ENCODE measurements around the gene DIS3L2. TPM values are rescaled to one million over a fixed set of nuclear protein-coding genes. Genes with fewer than 3 reads are reported as not detected.

DIS3L2 gene
- total RNA-seq, 1 experiment from 2014 or later = 15.8 TPM

DNA sequence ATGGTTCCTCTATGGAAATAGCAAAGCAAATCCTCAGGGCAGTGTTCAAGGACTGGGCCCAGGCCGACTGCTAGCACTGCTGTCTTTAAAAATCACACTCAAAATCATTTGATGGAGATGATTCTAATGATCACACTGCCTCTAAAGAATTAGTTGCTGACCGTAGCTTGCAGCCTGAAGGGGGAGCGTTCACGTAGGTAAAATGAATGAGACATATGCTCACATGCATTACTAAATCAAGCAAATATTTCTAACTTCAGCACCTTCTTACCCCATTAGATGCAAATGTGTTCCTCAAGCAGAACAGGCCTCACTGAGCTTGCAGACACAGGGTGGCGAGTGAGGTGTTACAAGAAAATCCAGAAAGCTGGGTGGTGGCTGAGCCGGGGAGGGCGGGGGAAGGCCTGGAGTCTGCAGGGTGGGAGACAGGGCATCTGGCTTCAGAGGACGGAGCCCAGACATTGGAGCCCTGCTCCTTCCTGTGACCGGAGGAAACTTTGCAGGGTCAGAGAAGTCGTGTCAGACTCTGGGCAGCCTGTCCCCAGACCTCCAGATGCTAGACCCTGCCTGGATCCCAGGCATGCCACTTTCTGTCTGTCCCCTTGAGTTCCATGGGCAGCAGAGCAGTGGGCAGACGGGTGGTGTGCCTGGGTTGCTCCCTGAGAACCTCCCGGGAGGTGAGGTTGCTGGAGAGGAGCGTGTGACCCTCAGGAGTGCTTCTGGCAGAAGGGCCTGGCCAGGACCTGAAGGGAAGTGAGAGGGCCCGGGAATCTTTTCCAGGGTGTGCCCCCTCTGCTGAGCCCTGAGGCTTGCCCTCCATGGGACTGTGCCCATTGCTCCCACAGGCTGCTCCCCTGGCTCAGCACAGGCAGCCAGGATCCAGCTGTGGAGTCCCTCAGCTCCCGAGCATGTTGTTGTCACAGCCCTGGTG, 28.3 kb upstream of the DIS3L2 start:
- DNase-seq = peak; percentile 94
- Histone ChIP-seq H3K4me3 (ENCODE audit: low read length) (peak overlapping the region; percentile 58), H3K36me3 (ENCODE audit: insufficient read depth, low read length) (no peaks in the 10 kb centered on the region), H3K9me3 (ENCODE audit: low read length) (no peaks in the 10 kb centered on the region), H3K9me2 (replicated peaks; ENCODE audit: insufficient read depth, low read length) (no peaks in the 10 kb centered on the region), H2AFZ (ENCODE audit: low read length) (no peak overlapping the region; the same call in 1 of the 2 replicates), H4K20me1 (ENCODE audit: insufficient read depth, low read depth, low read length) (no peaks in the 10 kb centered on the region), H3K27me3 (ENCODE audit: low read length) (no peaks in the 10 kb centered on the region), H3K79me2 (ENCODE audit: low read length) (no peaks in the 10 kb centered on the region), H3K4me1 (ENCODE audit: low read length) (peaks cover 63% of the 10 kb centered on the region), H3K9ac (ENCODE audit: low read length) (peak overlapping the region; percentile 57), H3K27ac (ENCODE audit: low read length) (peak overlapping the region; percentile 80), H3K4me2 (ENCODE audit: low read depth, low read length, poor library complexity, severe bottlenecking) (peak overlapping the region; percentile 74)

DNA sequence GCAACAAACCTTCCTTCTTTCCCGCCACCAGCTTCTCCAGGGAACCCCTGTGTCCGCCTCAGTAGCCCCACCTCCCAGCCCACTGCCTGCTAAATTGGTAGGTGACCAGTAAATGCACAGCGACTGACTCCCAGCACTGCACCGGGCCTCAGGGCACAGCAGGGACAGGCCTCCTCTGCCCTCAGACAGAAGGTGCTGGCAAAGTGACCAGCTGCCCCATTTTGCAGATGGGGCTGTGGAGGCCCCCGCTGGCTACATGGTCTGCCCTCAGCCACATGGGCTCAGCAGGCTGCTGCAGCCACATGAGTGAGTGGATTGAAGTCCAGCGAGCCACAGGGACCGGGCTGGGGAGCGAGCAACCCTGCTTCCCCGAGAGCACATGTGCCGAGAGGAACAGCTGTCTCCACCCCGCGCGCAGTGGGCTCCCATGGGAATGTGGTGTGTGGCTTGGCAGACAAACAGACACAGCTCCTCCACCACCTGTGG, 27.6 kb upstream of the DIS3L2 start:
- peak overlapping the region; percentile 57 for H3K9ac ChIP-seq (ENCODE audit: low read length)

DNA sequence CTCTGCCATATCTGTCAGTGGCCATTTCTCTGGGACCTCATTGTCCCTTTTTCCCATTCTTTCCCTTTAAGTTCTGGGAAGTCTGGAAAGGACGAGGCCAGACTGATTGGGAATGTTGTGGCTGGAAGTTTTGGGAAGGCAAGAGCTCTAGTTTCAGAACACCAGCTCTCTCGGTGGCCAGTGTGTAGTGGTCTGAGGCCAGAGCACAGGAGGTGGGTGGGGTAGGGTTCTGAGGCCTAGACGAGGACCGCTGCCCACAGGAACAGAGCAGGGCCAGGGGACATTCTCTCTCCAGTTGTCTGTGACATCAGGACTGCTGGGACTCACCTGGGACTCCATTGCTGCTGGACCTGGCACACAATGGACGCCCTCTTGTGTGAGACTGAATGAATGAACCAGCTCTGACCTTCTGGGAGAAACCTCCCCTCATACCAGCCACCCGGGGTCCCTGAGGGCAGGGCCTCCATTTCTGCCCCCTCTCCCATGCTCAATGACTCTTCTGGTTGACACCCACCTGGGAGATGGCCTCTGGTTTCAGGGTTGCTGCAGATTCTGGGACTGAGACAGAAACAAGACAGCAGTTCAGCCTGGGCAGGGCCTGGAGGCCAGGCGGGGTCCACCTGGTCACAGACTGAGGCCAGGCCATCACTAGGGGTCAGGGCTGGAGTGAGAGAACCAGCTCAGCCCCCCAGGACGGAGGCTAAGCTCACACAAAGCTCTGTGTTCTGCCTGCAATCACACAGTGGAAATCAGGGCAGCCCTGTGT, 26.9 kb upstream of the DIS3L2 start:
- no peaks in the 10 kb centered on the region for H3K9me2 ChIP-seq (replicated peaks; ENCODE audit: insufficient read depth, low read length)
- no peak overlapping the region; the same call in 1 of the 2 replicates for H2AFZ ChIP-seq (ENCODE audit: low read length)
- H3K27me3 ChIP-seq (ENCODE audit: low read length) = no peaks in the 10 kb centered on the region
- H3K9me3 ChIP-seq (ENCODE audit: low read length) = no peaks in the 10 kb centered on the region
- H4K20me1 ChIP-seq (ENCODE audit: insufficient read depth, low read depth, low read length) = no peaks in the 10 kb centered on the region
- H3K79me2 ChIP-seq (ENCODE audit: low read length) = no peaks in the 10 kb centered on the region
- no peaks in the 10 kb centered on the region for H3K36me3 ChIP-seq (ENCODE audit: insufficient read depth, low read length)
- no peak overlapping the region for H3K27ac ChIP-seq (ENCODE audit: low read length)
- peak overlapping the region; percentile 57; the same call in 1 of the 2 replicates for H3K9ac ChIP-seq (ENCODE audit: low read length)
- H3K4me3 ChIP-seq (ENCODE audit: low read length) = peak overlapping the region; percentile 57; the same call in 1 of the 2 replicates
- H3K4me1 ChIP-seq (ENCODE audit: low read length) = peaks cover 59% of the 10 kb centered on the region
- peak overlapping the region; percentile 74 for H3K4me2 ChIP-seq (ENCODE audit: low read depth, low read length, poor library complexity, severe bottlenecking)
- DNase-seq = no peak

More for the DNA sequence above, 27.6 kb upstream of the DIS3L2 start:
- no peak overlapping the region; the same call in 1 of the 2 replicates for H2AFZ ChIP-seq (ENCODE audit: low read length)
- no peaks in the 10 kb centered on the region for H3K36me3 ChIP-seq (ENCODE audit: insufficient read depth, low read length)
- peak overlapping the region; percentile 74 for H3K4me2 ChIP-seq (ENCODE audit: low read depth, low read length, poor library complexity, severe bottlenecking)
- no peaks in the 10 kb centered on the region for H3K79me2 ChIP-seq (ENCODE audit: low read length)
- H4K20me1 ChIP-seq (ENCODE audit: insufficient read depth, low read depth, low read length) = no peaks in the 10 kb centered on the region
- peaks cover 63% of the 10 kb centered on the region for H3K4me1 ChIP-seq (ENCODE audit: low read length)
- H3K4me3 ChIP-seq (ENCODE audit: low read length) = peak overlapping the region; percentile 57
- H3K27me3 ChIP-seq (ENCODE audit: low read length) = no peaks in the 10 kb centered on the region
- peak overlapping the region; percentile 79; the same call in 1 of the 2 replicates for H3K27ac ChIP-seq (ENCODE audit: low read length)
- DNase-seq = peak; percentile 92
- H3K9me2 ChIP-seq (replicated peaks; ENCODE audit: insufficient read depth, low read length) = no peaks in the 10 kb centered on the region
- no peaks in the 10 kb centered on the region for H3K9me3 ChIP-seq (ENCODE audit: low read length)

DNA sequence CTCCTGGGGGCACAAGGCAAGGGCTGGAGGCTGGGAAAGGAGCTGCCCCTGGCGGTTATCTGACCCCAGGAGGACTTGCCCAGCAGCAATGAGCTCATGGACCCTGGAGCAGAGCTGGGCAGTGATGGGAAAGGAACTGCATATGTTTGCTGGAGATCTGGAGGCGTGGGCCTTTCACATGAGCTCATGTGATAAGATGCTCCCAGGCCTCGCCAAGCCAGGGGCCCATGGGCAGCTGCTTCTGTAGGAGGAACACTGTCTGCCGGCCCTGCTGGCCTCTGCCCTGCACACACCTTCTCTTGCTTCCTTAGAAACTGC, 26.3 kb upstream of the DIS3L2 start:
- Histone ChIP-seq H2AFZ (ENCODE audit: low read length) (no peak overlapping the region), H4K20me1 (ENCODE audit: insufficient read depth, low read depth, low read length) (no peaks in the 10 kb centered on the region), H3K4me1 (ENCODE audit: low read length) (peaks cover 53% of the 10 kb centered on the region), H3K4me2 (ENCODE audit: low read depth, low read length, poor library complexity, severe bottlenecking) (peak overlapping the region; percentile 74), H3K4me3 (ENCODE audit: low read length) (no peak overlapping the region), H3K27me3 (ENCODE audit: low read length) (no peaks in the 10 kb centered on the region), H3K27ac (ENCODE audit: low read length) (no peak overlapping the region), H3K9me3 (ENCODE audit: low read length) (no peaks in the 10 kb centered on the region), H3K9me2 (replicated peaks; ENCODE audit: insufficient read depth, low read length) (no peaks in the 10 kb centered on the region), H3K9ac (ENCODE audit: low read length) (no peak overlapping the region; the same call in 1 of the 2 replicates), H3K79me2 (ENCODE audit: low read length) (no peaks in the 10 kb centered on the region), H3K36me3 (ENCODE audit: insufficient read depth, low read length) (no peaks in the 10 kb centered on the region)
- DNase-seq = no peak

DNA sequence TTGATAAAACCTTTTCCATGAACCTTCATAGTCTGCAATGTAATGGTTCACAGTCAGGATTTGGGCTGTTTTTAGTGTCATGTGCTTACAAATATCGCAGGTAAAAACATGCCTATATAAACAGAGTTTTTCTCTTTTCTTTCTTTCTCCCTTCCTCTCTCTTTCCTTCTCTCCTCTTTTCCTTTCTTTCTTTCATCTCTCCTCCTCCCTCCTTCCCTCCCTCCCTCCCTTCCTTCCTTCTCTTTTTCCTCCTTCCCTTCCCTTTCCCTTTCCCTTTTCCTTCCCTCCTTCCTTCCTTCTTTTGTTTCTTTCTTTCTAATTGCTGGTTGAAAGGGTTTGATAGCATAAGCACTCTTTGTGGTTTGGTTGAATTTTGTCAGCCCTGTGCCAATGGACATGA, 25.7 kb upstream of the DIS3L2 start:
- Histone ChIP-seq H3K9me3 (ENCODE audit: low read length) (no peaks in the 10 kb centered on the region), H3K4me2 (ENCODE audit: low read depth, low read length, poor library complexity, severe bottlenecking) (no peak overlapping the region), H3K27me3 (ENCODE audit: low read length) (no peaks in the 10 kb centered on the region), H4K20me1 (ENCODE audit: insufficient read depth, low read depth, low read length) (no peaks in the 10 kb centered on the region), H3K9me2 (replicated peaks; ENCODE audit: insufficient read depth, low read length) (no peaks in the 10 kb centered on the region), H2AFZ (ENCODE audit: low read length) (no peak overlapping the region), H3K4me3 (ENCODE audit: low read length) (no peak overlapping the region), H3K4me1 (ENCODE audit: low read length) (peaks cover 47% of the 10 kb centered on the region), H3K36me3 (ENCODE audit: insufficient read depth, low read length) (no peaks in the 10 kb centered on the region), H3K27ac (ENCODE audit: low read length) (no peak overlapping the region), H3K79me2 (ENCODE audit: low read length) (no peaks in the 10 kb centered on the region), H3K9ac (ENCODE audit: low read length) (no peak overlapping the region)
- DNase-seq = no peak

DNA sequence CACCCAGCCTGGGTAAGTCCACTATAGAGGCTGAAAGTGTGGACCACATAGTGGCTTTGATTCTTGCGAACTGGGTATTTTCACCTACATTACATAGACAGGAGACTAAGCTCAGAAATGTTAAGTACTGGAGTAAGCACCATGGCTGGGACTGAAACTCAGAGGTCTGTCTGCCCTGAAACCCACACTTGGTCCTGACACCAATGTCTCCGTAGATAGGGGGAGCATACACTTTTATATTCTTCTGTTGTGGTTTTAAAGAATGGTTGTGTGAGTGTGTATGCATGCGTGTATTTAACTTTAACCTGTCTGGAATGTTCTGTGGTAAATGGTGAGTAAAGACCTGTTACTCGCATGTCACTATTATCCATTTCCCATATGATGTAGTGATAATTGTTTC, 25.0 kb upstream of the DIS3L2 start:
- Histone ChIP-seq H4K20me1 (ENCODE audit: insufficient read depth, low read depth, low read length) (no peaks in the 10 kb centered on the region), H3K36me3 (ENCODE audit: insufficient read depth, low read length) (no peaks in the 10 kb centered on the region), H3K4me1 (ENCODE audit: low read length) (peaks cover 40% of the 10 kb centered on the region), H3K4me3 (ENCODE audit: low read length) (no peak overlapping the region), H3K9me3 (ENCODE audit: low read length) (no peaks in the 10 kb centered on the region), H3K79me2 (ENCODE audit: low read length) (no peaks in the 10 kb centered on the region), H3K9me2 (replicated peaks; ENCODE audit: insufficient read depth, low read length) (no peaks in the 10 kb centered on the region), H3K9ac (ENCODE audit: low read length) (no peak overlapping the region), H2AFZ (ENCODE audit: low read length) (no peak overlapping the region), H3K27ac (ENCODE audit: low read length) (no peak overlapping the region), H3K27me3 (ENCODE audit: low read length) (no peaks in the 10 kb centered on the region), H3K4me2 (ENCODE audit: low read depth, low read length, poor library complexity, severe bottlenecking) (no peak overlapping the region)
- DNase-seq = no peak

DNA sequence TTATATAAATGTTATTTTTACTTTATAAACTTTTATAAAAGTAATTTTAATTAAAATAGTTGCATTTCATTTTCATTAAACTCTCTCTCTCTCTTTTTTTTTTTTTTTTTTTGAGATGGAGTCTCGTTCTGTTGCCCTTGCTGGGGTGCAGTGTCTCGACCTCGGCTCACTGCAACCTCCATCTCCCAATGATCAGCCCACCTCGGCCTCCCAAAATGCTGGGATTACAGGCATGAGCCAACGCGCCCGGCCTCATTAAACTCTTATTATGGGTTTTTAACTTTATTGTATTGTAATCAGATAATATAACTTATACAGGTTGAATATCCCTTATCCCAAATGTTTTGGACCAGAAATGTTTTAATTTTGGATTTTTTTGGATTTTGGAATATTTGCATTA, 24.5 kb upstream of the DIS3L2 start:
- H2AFZ ChIP-seq (ENCODE audit: low read length) = no peak overlapping the region

DNA sequence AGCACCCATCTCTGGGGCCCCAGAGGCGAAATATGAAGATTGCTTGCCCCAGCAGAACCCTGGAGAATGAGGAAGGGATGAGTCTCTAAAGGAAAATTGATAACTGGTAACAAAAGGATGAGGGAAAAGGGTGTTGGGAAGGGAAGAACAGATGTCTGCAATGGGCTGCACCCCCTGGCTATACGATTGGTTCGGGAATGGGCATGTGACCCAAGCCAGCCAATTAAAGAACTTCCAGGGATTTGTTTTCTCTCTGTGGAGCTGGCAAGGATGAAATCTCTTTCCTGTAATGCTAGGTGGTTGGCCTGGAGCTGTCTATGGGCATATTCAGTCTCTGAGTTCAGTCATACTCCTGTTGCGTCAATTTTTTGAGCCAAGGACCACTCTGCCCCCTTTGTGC, 22.5 kb upstream of the DIS3L2 start:
- no peak overlapping the region for H2AFZ ChIP-seq (ENCODE audit: low read length)

More for the DNA sequence above, 24.5 kb upstream of the DIS3L2 start:
- Histone ChIP-seq H3K27ac (ENCODE audit: low read length) (no peak overlapping the region), H3K9me2 (replicated peaks; ENCODE audit: insufficient read depth, low read length) (no peaks in the 10 kb centered on the region), H3K9ac (ENCODE audit: low read length) (no peak overlapping the region), H3K36me3 (ENCODE audit: insufficient read depth, low read length) (no peaks in the 10 kb centered on the region), H3K4me2 (ENCODE audit: low read depth, low read length, poor library complexity, severe bottlenecking) (no peak overlapping the region), H3K4me3 (ENCODE audit: low read length) (no peak overlapping the region), H3K79me2 (ENCODE audit: low read length) (no peaks in the 10 kb centered on the region), H3K9me3 (ENCODE audit: low read length) (no peaks in the 10 kb centered on the region), H4K20me1 (ENCODE audit: insufficient read depth, low read depth, low read length) (no peaks in the 10 kb centered on the region), H3K27me3 (ENCODE audit: low read length) (no peaks in the 10 kb centered on the region), H3K4me1 (ENCODE audit: low read length) (peaks cover 34% of the 10 kb centered on the region)
- no peak for DNase-seq

More for the DNA sequence above, 22.5 kb upstream of the DIS3L2 start:
- H3K9me3 ChIP-seq (ENCODE audit: low read length) = no peaks in the 10 kb centered on the region
- DNase-seq = no peak
- no peaks in the 10 kb centered on the region for H3K79me2 ChIP-seq (ENCODE audit: low read length)
- no peak overlapping the region for H3K9ac ChIP-seq (ENCODE audit: low read length)
- H3K9me2 ChIP-seq (replicated peaks; ENCODE audit: insufficient read depth, low read length) = no peaks in the 10 kb centered on the region
- H3K36me3 ChIP-seq (ENCODE audit: insufficient read depth, low read length) = no peaks in the 10 kb centered on the region
- H3K27ac ChIP-seq (ENCODE audit: low read length) = no peak overlapping the region
- H3K4me2 ChIP-seq (ENCODE audit: low read depth, low read length, poor library complexity, severe bottlenecking) = no peak overlapping the region
- peaks cover 15% of the 10 kb centered on the region for H3K4me1 ChIP-seq (ENCODE audit: low read length)
- H3K4me3 ChIP-seq (ENCODE audit: low read length) = no peak overlapping the region
- no peaks in the 10 kb centered on the region for H3K27me3 ChIP-seq (ENCODE audit: low read length)
- no peaks in the 10 kb centered on the region for H4K20me1 ChIP-seq (ENCODE audit: insufficient read depth, low read depth, low read length)

Data from Karpas-422 (cell line).